GM19324 (cell line): ENCODE measurements around the gene NDUFA6.

Source experiments
- ATAC-seq: cut with Tn5 transposase; IDR thresholded peaks from one replicate; pipeline ENCODE4 v1.9.1; 2021; ENCODE audit warnings: mild to moderate bottlenecking, moderate library complexity; ENCODE audit not compliant: unreplicated experiment, low FRiP score

The NDUFA6 gene

DNA sequence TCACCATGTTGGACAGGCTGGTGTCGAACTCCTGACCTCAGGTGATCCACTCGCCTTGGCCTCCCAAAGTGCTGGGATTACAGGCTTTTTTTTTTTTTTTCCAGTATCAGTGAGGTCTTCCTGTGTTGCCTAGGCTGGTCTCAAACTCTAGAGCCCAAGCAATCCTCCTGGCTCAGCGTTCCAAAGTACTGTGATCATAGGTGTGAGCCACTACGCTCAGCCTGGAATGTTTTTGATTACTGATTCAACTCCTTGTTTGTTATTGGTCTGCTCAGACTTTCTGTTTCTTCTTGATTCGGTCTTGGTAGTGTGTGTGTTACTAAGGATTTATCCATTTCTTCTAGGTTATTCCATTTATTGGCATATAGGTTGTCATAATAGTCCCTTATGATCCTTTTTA lies 51.3 kb downstream of the NDUFA6 start:
- no peak for ATAC-seq
